Left ventricle myocardium inferior (tissue), 1 donor: ENCODE data around the gene NAT8L. TPM values are rescaled to one million over a fixed set of nuclear protein-coding genes. Genes with fewer than 3 reads are reported as not detected.

Experiments used
- DNase-seq: peaks from one replicate; pipeline ENCODE4 v3.0.0-alpha.2; 2020
- H3K27ac ChIP-seq: fragments of 200-600 bp; replicated peaks from 2 replicates; pipeline ENCODE4 v1.8.0; 2021
- H3K27me3 ChIP-seq: fragments of 200-600 bp; 2 replicates; pipeline ENCODE4 v1.8.0; 2021; ENCODE audit warnings: low read depth
- H3K36me3 ChIP-seq: fragments of 200-600 bp; 2 replicates; pipeline ENCODE4 v1.8.0; 2021
- H3K4me1 ChIP-seq: fragments of 200-600 bp; 2 replicates; pipeline ENCODE4 v1.8.0; 2021
- H3K4me3 ChIP-seq: fragments of 200-600 bp; 2 replicates; pipeline ENCODE4 v1.8.0; 2021; ENCODE audit warnings: mild to moderate bottlenecking, moderate library complexity
- H3K9me3 ChIP-seq: fragments of 200-600 bp; replicated peaks from 2 replicates; pipeline ENCODE4 v1.8.0; 2021
- intact Hi-C: fragments of 100-400 bp; cut with micrococcal nuclease; formaldehyde crosslinking; loops from one replicate; pipeline ENCODE4 v1.11.0; 2022
- total RNA-seq: library from RNA; stranded (reverse); fragmentation: NEBNext Ultra II Directional; extraction: Animal tissue kit (Norgen Biotek cat#: 25700); gene quantifications from one replicate; pipeline ENCODE4 v1.2.1, GENCODE V29; 2021
- TF ChIP-seq, protein P1 (sequence below): fragments of 200-600 bp; IDR thresholded peaks from 2 replicates; pipeline ENCODE4 v1.8.0; 2021; ENCODE audit warnings: antibody characterized with exemption, mild to moderate bottlenecking, borderline replicate concordance
- donor health status: DM: no; HTN: yes; CAD: no; lungs with severe emphysema.

NAT8L gene
- total RNA-seq, 1 donor from 2014 or later: 0.52 TPM

DNA sequence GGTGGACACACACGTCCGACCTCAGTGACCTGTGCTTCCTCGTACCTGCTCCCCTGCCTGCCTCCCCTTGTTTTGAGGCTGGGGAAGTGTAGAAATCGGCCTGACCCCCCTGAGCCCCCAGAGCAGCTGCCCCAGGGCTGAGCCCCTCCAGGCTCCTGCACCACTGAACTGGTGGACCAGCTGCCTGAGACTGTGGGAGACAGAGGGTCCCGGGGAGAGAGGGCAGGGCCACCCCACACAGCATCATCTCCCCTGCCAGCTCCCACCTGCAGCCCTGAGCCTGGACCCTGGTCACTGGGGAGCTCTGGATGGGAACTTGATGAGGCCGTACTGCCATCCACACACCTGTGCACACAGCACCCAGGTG, 15.0 kb upstream of the NAT8L start:
- Histone ChIP-seq H3K4me1 (peaks cover 28% of the 10 kb centered on the region), H3K9me3 (no peaks in the 10 kb centered on the region), H3K4me3 (no peak overlapping the region), H3K27me3 (peaks cover 96% of the 10 kb centered on the region), H3K36me3 (no peaks in the 10 kb centered on the region), H3K27ac (no peak overlapping the region)
- no peak for DNase-seq
- intact Hi-C loops: no loop called here
- TF ChIP-seq, protein P1, sequence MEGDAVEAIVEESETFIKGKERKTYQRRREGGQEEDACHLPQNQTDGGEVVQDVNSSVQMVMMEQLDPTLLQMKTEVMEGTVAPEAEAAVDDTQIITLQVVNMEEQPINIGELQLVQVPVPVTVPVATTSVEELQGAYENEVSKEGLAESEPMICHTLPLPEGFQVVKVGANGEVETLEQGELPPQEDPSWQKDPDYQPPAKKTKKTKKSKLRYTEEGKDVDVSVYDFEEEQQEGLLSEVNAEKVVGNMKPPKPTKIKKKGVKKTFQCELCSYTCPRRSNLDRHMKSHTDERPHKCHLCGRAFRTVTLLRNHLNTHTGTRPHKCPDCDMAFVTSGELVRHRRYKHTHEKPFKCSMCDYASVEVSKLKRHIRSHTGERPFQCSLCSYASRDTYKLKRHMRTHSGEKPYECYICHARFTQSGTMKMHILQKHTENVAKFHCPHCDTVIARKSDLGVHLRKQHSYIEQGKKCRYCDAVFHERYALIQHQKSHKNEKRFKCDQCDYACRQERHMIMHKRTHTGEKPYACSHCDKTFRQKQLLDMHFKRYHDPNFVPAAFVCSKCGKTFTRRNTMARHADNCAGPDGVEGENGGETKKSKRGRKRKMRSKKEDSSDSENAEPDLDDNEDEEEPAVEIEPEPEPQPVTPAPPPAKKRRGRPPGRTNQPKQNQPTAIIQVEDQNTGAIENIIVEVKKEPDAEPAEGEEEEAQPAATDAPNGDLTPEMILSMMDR: no peak

DNA sequence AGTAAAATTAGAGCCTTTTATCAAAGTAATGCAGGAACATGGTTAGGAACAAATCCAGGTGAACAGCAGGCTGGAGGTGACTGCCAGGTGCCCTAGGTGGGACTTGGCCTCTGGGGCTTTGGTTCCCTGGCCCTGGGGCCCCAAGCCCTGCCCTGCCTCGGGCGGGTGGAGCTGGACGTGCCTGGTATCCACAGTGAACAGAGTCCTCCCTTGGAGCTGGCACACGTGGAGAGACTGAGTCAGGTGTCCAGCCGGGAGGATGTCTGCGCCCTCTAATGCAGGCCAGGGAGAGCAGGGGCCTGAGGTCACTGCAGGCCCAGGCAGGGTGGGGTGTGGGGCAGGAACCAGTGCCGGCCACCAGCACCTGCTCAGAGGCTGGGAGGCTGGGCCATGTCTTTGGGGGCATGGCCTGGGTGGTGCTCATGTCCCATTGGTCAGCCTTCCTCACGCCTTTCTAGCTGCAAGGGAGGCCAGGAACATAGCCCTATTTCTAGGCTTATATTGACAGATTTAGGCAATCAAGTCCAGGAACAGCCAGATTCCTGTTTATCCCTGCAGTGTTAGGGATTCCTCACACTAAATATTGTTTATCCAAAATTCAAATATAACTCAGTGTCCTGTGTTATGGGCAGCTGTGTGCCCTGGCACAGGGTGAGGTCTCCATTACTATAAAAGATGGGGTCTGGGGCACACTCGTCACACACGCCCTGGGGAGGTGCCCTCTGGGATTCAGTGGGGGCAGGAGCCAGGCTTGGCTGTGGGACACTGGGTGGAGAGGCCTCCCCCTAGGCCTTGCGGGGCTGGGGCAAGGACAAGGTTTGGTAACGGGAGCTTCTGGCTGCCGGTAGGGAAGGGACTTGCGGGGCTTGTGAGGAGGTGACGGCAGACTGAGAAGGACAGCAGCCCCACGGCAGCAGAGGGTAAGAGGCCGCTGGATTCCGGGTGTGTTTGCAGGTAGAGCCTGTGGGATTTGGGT, 14.3 kb upstream of the NAT8L start:
- Histone ChIP-seq H3K4me1 (peaks cover 28% of the 10 kb centered on the region), H3K27ac (no peak overlapping the region), H3K27me3 (peaks cover 96% of the 10 kb centered on the region), H3K36me3 (no peaks in the 10 kb centered on the region), H3K9me3 (no peaks in the 10 kb centered on the region), H3K4me3 (no peak overlapping the region)
- no peak for DNase-seq
- TF ChIP-seq, protein P1: no peak
- intact Hi-C loops: no loop called here

DNA sequence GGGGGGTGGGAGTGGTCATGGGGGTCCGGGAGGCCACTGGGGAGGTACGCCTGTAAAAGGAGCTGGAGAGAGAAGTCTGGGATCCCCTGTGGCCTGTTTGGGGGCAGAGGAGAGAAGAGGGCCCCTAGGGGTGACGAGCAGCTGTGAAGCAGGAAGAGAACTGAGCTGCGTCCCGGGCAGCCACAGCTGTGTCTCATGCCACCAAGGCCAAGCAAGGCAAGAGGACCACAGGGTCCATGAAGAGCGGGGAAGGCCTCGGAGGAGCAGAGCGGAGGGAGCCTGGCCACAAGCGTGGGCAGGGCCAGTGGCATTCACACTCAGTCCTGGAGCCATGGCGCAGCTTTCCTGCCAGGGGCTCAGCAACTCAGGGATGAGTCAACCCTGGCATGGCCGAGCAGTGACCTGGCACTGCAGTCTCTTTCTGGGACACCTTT, 13.6 kb upstream of the NAT8L start:
- Histone ChIP-seq H3K36me3 (no peaks in the 10 kb centered on the region), H3K9me3 (no peaks in the 10 kb centered on the region), H3K4me3 (no peak overlapping the region), H3K27me3 (peaks cover 94% of the 10 kb centered on the region), H3K27ac (no peak overlapping the region), H3K4me1 (peaks cover 23% of the 10 kb centered on the region)
- intact Hi-C loops: no loop called here
- no peak for DNase-seq
- TF ChIP-seq, protein P1: no peak

DNA sequence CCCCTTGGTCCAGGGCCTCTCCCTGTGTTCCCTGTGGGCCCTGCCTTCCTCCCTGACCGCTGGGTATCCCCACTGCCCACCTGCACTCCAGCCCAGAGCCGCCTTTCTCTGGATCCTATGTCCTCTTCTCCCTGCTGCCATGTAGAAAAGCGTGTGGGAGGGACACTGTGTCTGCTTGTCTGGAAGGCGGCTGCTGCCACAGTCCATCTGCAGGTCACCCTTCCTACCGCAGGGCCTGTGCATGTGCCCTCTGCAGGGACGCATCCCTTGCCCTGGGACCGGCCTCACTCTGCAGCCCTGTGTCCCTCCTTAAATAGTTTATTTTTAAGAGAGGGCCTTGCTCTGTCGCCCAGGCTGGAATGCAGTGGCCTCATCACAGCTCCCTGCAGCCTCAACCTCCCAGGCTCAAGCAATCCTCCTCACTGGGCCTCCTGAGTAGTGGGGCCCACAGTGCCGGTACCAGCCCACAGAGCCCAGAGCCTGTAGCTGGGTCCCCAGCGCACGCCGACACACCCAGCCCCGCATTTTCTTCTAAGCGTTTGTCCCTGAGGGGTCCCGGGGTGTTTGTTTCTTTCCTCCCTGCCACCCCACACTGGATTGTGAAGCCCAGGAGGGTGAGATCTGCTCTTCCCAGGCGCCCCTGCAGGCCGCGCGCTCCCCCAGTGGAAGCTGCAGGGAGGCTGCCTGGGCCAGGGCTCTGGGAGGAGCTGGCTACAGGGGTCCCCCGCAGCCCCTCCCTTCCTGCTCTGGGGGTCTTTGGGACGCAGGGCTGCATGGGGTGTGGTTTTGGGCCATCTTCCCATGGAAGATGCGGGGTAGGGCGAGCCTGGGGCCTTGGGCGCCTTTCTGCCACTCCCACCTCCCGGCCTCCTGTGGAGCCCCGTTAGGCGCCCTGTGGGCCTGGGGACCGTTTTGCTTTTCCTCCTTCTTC, 12.8 kb upstream of the NAT8L start:
- H3K27ac ChIP-seq: no peak overlapping the region

More for the DNA sequence above, 12.8 kb upstream of the NAT8L start:
- DNase-seq: no peak
- TF ChIP-seq, protein P1: no peak
- Histone ChIP-seq H3K9me3 (no peaks in the 10 kb centered on the region), H3K4me3 (no peak overlapping the region), H3K36me3 (no peaks in the 10 kb centered on the region), H3K4me1 (peaks cover 15% of the 10 kb centered on the region), H3K27me3 (peaks cover 92% of the 10 kb centered on the region)
- intact Hi-C loops: no loop called here
